Measurements from ENCODE around the gene RFWD3. TPM values are rescaled to one million over a fixed set of nuclear protein-coding genes. Genes with fewer than 3 reads are reported as not detected.
A peak's percentile ranks its signal among the peaks of the same experiment; 100 is the strongest.

Gene RFWD3, protein sequence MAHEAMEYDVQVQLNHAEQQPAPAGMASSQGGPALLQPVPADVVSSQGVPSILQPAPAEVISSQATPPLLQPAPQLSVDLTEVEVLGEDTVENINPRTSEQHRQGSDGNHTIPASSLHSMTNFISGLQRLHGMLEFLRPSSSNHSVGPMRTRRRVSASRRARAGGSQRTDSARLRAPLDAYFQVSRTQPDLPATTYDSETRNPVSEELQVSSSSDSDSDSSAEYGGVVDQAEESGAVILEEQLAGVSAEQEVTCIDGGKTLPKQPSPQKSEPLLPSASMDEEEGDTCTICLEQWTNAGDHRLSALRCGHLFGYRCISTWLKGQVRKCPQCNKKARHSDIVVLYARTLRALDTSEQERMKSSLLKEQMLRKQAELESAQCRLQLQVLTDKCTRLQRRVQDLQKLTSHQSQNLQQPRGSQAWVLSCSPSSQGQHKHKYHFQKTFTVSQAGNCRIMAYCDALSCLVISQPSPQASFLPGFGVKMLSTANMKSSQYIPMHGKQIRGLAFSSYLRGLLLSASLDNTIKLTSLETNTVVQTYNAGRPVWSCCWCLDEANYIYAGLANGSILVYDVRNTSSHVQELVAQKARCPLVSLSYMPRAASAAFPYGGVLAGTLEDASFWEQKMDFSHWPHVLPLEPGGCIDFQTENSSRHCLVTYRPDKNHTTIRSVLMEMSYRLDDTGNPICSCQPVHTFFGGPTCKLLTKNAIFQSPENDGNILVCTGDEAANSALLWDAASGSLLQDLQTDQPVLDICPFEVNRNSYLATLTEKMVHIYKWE
- polyA plus RNA-seq (2012; ENCODE audit: missing spikeins): 33.4 TPM

DNA sequence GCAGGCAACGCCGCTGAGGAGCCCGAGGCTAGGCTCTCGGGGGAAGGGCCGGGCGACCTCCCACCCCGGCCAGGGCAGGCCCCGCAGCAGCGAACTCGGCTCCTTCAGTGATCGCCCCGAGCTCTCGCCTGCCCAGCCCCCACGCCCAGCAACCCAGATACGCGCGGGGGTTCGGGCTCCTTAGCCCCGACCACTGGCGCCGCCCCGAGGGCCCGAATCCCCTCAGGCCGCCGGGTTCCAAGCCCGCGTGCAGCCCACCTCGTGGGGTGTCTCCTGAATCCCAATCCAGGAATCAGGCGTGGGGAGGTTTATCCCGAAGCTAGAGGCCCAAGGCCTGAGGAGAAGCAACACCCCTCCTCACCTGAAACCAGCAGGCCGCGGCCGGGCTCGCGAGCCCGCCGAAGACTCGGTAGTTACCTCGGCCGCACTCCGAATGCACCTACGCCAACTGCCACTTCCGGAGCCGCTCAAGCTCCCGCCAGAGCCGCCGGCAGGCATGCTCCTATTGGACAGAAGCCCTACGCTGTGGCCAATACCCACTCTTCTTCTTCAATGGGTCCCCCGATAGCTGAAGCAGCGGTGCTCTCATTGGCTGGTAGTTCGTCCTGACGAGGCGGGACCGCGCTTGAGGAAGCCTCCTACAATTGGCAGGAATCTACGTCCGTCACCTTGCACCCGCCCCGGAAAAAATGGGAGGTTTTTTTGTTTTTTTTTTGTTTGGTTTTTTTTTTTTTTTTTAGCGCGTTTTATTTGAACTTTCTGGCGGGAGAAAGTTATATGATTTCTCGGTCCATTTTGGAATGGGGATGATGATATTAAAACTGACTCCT, at the start of gene RFWD3:
Gene RFWD3, minus strand, starts transcription at position 453 of the 830 bp plus-strand sequence. CDS start 5,428 bp downstream, outside the sequence.
- FAIRE-seq (peak; percentile 94), DNase-seq (ENCODE audit: insufficient read length) (peak; percentile 97)
- TF ChIP-seq TAF1 (IDR thresholded peaks at IDR 0.05; ENCODE audit: borderline replicate concordance, low read depth, low read length) (peak; percentile 95), POLR2AphosphoS5 (IDR thresholded peaks at IDR 0.05; ENCODE audit: low read depth, low read length) (peak; percentile 93), POLR2A (IDR thresholded peaks at IDR 0.05; ENCODE audit: low read depth, low read length) (peak; percentile 95)

DNA sequence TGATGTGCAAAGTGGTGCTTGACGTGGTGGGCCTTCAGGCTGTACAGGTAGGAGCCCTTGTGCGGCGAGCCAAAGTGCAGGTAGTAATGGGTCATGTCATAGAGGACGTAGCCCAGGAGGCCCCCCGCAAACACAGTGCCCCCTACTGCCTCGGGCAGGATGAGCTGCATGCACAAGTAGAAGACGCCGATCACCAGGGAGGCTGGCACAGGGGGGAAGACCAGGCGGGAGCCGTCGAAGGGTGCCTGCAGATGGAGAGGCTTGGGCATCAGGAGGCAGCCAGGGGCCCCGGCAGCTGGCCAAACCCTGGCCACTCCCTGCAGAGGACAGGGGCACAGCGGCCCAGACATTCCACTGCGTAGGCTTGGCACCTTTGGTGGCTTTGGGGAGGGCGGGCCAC, 49.7 kb upstream of the RFWD3 start:
- DNase-seq (ENCODE audit: insufficient read length): no peak

DNA sequence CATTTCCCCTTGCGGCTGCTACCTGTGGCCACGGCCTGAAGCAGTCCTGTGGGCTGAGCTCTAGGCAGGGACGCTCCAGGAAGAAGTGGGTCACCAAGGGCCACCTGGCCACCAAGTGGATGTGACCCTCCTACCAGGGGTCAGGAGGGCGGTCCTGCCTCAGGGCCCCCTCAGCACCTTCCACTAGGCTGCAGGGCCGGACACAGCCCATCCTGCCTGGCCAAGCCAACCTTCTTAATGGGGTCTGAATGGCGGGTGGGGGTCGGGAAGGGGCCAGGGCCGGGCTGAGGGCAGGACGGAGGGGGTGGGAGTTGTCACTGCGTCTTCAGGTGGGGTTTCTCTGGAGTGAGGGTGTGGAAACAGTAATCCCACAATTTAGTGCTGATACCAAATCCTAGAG, 47.2 kb upstream of the RFWD3 start:
- TF ChIP-seq POLR2AphosphoS5 (IDR thresholded peaks at IDR 0.05; ENCODE audit: low read depth, low read length) (no peak), POLR2A (IDR thresholded peaks at IDR 0.05; ENCODE audit: low read depth, low read length) (no peak), TAF1 (IDR thresholded peaks at IDR 0.05; ENCODE audit: borderline replicate concordance, low read depth, low read length) (no peak)
- DNase-seq (ENCODE audit: insufficient read length): no peak
- no peak for FAIRE-seq

More for the DNA sequence above, 49.7 kb upstream of the RFWD3 start:
- FAIRE-seq: no peak
- TF ChIP-seq POLR2A (IDR thresholded peaks at IDR 0.05; ENCODE audit: low read depth, low read length): no peak
- TF ChIP-seq TAF1 (IDR thresholded peaks at IDR 0.05; ENCODE audit: borderline replicate concordance, low read depth, low read length): no peak
- TF ChIP-seq POLR2AphosphoS5 (IDR thresholded peaks at IDR 0.05; ENCODE audit: low read depth, low read length): no peak

DNA sequence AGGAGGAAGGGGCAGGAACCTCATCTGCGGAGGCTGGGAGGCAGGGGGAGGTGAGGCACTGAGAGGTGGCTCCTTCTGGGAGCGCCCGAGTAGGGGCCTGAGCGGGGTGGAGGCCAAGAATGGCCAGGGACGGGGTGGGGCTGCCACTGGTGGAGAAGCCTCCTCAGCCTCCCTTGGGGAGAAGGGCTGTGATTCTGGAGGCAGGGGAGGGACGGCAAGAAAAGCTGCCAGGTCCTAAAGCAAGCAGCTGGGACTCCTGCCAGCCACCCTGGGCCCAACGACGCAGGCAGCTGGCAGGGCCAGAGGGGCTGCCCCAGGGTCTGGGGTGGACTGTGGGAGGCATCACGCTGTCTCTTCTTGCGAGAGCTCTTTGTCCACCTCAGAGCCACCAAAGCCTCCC, 46.6 kb upstream of the RFWD3 start:
- FAIRE-seq (no peak), DNase-seq (ENCODE audit: insufficient read length) (no peak)
- no peak for TF ChIP-seq POLR2AphosphoS5 (IDR thresholded peaks at IDR 0.05; ENCODE audit: low read depth, low read length)
- TF ChIP-seq TAF1 (IDR thresholded peaks at IDR 0.05; ENCODE audit: borderline replicate concordance, low read depth, low read length): no peak
- no peak for TF ChIP-seq POLR2A (IDR thresholded peaks at IDR 0.05; ENCODE audit: low read depth, low read length)

DNA sequence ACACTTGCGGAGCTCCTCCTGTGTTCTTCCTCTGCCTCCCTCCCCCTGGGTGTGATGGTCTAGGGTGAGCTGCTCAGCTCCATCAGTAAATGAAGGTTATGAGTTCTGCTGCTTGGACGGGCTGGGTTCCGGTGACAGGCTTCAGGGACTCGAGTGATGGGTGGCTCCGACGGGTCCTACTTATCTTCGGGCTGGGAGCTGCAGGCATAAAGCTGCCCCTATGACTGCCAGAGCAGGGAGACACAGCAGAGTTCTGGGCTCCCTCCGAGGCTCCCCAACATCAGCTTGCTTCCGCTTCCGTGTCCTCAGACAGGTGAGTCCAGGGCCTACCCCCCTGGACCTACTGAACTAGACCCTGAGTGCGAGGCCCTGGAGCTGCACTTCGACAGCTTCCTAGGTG, 45.3 kb upstream of the RFWD3 start:
- TF ChIP-seq POLR2AphosphoS5 (IDR thresholded peaks at IDR 0.05; ENCODE audit: low read depth, low read length) (no peak), POLR2A (IDR thresholded peaks at IDR 0.05; ENCODE audit: low read depth, low read length) (no peak), TAF1 (IDR thresholded peaks at IDR 0.05; ENCODE audit: borderline replicate concordance, low read depth, low read length) (no peak)
- no peak for DNase-seq (ENCODE audit: insufficient read length)
- no peak for FAIRE-seq

DNA sequence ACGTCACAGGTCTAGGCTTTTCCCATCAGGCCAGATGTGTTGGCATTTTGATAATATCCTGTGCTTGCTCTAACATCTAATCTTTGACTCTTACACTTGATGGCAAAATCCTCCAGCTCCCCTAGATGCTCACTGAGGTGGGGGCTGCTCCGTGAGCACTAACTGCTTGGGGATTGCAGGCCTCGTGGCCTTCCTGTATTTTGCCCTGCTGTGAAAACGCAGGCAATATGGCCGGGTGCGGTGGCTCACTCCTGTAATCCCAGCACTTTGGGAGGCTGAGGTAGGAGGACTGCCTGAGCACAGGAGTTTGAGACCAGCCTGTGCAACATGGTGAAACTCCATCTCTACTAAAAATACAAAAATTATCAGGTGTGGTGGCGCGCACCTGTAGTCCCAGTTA, 43.7 kb upstream of the RFWD3 start:
- DNase-seq (ENCODE audit: insufficient read length) (no peak), FAIRE-seq (no peak)
- TF ChIP-seq TAF1 (IDR thresholded peaks at IDR 0.05; ENCODE audit: borderline replicate concordance, low read depth, low read length) (no peak), POLR2AphosphoS5 (IDR thresholded peaks at IDR 0.05; ENCODE audit: low read depth, low read length) (no peak), POLR2A (IDR thresholded peaks at IDR 0.05; ENCODE audit: low read depth, low read length) (no peak)

DNA sequence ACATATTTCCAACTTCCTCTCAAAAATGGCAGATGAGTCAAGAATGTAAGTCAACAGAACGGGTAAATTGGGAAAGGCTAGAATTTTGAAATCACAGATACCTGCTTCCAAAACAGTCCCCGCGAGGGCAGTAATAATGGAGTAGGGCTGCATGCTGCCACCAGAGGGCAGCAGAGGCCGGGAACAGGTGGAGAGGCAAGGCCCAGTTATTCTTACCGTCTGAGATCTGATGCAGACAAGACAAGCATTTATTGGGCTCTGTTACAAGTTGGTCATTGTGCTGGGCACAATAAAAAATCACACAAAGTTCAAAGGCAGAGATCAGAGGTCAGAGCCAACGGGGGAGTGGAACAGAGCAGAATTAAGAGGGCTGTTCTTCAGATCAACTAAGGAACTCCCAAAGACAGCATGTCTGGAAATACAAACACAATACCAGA, 42.8 kb upstream of the RFWD3 start:
- FAIRE-seq: peak; percentile 96
- DNase-seq (ENCODE audit: insufficient read length): no peak
- TF ChIP-seq TAF1 (IDR thresholded peaks at IDR 0.05; ENCODE audit: borderline replicate concordance, low read depth, low read length) (no peak), POLR2A (IDR thresholded peaks at IDR 0.05; ENCODE audit: low read depth, low read length) (no peak), POLR2AphosphoS5 (IDR thresholded peaks at IDR 0.05; ENCODE audit: low read depth, low read length) (no peak)

DNA sequence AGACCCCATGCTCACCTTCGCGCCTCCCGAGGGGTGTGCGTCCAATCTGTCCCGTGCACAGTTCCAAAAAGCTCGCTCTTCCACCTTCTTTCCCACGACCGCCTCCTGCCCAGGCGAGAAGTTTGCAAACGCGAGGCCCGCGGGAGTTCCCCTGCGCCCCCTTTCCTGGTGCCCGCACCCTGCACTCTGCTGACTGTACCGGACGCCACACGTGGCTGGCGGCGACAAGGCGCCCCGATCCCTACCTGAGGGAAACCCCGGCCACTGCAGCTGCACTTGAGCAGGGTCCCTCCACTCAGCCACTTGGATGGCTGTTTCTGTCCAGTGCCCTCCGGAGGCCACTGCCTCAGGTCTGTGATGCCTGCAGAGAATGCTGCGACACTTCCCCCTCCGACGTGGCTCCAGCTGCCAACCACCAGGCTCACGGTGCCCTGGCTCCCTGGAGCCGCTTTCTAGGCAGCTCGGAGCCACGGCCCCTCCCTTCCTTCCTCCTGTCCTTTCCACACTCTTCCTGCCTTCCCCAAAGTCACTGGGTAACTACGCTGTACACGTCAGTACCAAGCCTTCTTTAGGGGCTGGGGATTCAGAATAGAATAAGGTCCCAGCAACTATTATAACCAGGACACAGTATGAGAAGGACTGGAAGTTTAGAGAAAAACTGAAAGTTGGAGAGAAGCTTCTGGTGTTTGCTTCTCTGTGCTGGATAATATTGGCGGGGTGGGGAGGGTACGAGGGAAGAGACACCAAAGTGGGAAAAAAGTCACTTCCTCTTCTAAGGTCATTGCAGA, 34.0 kb upstream of the RFWD3 start, which contains the start of gene MLKL:
Gene MLKL, minus strand, starts transcription at position 425 of the 788 bp plus-strand sequence. CDS start 5,105 bp downstream, outside the sequence.
- peak; percentile 80 for FAIRE-seq
- TF ChIP-seq TAF1 (IDR thresholded peaks at IDR 0.05; ENCODE audit: borderline replicate concordance, low read depth, low read length) (peak; percentile 23; the same call in 1 of the 2 replicates), POLR2A (IDR thresholded peaks at IDR 0.05; ENCODE audit: low read depth, low read length) (peak; percentile 61), POLR2AphosphoS5 (IDR thresholded peaks at IDR 0.05; ENCODE audit: low read depth, low read length) (0 out of 2 replicates have a peak, but pooled peaks have one; percentile 69)
- DNase-seq (ENCODE audit: insufficient read length): no peak

DNA sequence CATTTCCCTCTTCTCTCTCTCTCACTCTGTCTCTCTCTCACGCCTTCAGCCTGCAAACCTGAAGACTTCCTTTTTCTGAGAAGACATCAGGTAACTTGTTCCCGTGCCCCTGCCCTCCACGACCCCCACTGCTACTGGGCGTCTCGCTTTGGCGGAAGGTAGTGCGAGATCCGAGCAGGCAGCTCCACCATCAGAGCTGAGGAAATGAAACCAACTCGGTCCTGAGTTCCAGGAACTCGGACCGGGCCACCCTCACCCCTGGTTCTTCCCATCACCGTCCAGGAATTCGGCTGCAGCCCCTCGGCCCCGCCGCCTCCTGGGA, 33.4 kb upstream of the RFWD3 start:
- DNase-seq (ENCODE audit: insufficient read length): peak; percentile 50

DNA sequence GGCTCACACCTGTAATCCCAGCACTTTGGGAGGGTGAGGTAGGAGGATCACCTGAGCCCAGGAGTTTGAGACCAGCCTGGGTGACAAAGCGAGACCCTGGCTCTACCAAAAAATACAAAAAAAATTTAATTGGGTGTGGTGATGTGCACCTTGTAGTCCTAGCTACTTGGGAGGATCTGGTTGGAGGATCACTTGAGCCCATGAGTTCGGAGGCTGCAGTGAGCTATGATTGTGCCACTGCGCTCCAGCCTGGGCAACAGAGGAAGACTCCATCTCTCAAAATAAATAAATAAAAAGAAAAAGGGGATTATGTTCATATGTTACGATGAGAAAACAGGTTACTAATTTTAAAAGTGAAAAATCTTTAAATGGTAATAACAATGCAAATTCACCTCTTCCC, 33.0 kb upstream of the RFWD3 start:
- FAIRE-seq (no peak), DNase-seq (ENCODE audit: insufficient read length) (no peak)
- no peak for TF ChIP-seq POLR2A (IDR thresholded peaks at IDR 0.05; ENCODE audit: low read depth, low read length)
- no peak for TF ChIP-seq TAF1 (IDR thresholded peaks at IDR 0.05; ENCODE audit: borderline replicate concordance, low read depth, low read length)
- TF ChIP-seq POLR2AphosphoS5 (IDR thresholded peaks at IDR 0.05; ENCODE audit: low read depth, low read length): no peak

More for the DNA sequence above, 33.4 kb upstream of the RFWD3 start:
- FAIRE-seq: no peak
- TF ChIP-seq TAF1 (IDR thresholded peaks at IDR 0.05; ENCODE audit: borderline replicate concordance, low read depth, low read length) (no peak), POLR2AphosphoS5 (IDR thresholded peaks at IDR 0.05; ENCODE audit: low read depth, low read length) (no peak), POLR2A (IDR thresholded peaks at IDR 0.05; ENCODE audit: low read depth, low read length) (no peak)
